NCI-H2227 treated with DMSO at 0.1 percent for 48 hours (cell line): ENCODE measurements around the gene ADARB2.

ENCODE experiments used
- DNase-seq: peaks from one replicate; lab custom pipeline; 2025; lab: John Stamatoyannopoulos, UW

The ADARB2 gene

DNA sequence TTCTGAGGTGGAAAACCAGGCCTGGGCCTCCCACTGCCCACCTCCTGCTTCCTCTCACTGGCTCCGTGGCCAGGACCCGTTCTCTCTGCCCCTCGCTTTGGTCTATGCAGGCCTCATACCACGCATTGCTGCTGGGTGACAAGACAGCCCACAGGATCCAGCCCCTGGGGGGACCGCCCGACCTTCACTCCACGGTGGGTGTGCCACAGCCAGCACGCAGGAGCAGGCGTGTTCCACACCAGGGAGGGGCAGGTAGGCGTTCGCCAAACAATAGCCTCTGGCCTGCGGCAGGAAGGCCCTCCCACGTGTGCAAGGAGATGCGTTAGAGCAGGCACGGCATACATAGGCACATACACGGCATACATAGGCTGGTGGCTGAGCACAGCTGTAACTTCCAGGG lies 447.7 kb downstream of the ADARB2 start:
- no peak for DNase-seq

DNA sequence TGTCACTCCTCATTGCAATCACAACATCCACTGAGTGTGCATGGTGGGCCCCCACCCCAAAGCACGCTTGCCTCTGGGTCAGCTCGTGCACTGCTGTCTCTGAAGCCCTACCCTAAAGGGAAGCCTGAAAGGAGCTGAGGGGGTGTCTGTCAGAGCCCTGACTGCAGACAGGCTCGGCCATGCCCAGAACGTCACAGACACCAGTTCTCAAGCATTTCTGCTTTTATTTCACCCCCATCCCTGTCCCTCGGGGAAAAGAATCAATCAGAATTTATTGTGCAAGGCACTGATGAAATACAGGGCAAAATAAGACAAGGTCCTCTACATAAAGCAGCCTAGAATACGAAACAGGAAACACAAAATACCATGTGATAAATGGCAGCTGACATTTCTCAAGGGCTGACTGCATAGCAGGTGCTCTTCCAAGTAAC lies 449.3 kb downstream of the ADARB2 start:
- DNase-seq: no peak

DNA sequence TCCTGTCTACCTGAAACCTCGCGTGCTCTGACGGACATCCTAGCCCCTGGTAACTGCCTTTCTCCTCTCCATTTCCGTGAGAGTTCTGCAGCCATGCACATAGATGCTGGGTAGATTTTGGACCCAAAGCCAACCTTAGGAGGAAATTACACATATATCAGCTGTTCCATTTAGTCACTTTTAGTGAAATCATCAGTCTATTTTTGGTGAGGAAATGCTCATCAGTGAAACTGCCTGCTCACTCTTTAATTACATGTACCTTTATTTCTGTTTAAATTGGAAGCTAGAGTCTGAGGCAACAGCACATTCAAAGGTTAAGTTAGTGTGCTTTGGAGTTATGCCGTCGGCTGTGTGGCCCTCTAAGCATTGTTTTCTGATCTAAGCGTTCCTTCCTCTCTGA lies 449.8 kb downstream of the ADARB2 start:
- DNase-seq: no peak

DNA sequence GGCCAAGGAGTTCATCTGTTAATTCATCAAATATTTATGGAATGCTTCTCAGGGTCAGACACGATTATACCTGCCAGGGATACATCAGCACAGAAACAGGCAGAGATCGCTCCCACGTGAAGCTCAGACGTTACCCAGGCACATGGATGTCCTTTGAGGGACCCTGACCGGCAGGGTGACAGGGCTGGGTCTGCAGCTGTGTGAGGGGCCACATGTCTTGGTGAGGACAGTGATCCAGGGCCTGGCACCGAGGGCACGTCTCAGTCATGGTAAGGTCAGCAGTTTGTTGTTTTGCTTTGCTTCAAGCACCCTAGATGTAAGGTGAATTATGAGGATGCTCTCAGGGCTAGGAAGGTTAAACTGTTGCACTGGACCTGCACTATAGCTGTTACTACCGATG lies 453.2 kb downstream of the ADARB2 start:
- no peak for DNase-seq

DNA sequence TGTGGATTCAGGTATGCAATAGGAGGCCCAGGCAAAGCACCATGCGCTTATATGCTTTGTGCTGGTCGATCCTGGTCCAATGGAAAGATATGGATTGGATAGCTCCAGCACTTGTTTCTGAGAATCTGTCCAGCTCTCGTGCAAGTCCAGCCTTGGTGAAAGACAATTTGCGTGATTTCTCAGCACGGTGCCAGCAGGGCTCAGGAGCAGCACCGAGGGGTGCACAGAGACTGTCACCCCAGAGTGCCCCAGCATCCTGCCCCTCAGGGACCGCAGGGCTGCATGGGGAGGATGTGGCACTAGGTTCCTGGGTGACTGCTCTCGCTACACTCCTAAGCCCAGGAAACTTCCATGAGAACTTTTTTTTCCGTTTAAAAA lies 455.9 kb downstream of the ADARB2 start:
- no peak for DNase-seq

DNA sequence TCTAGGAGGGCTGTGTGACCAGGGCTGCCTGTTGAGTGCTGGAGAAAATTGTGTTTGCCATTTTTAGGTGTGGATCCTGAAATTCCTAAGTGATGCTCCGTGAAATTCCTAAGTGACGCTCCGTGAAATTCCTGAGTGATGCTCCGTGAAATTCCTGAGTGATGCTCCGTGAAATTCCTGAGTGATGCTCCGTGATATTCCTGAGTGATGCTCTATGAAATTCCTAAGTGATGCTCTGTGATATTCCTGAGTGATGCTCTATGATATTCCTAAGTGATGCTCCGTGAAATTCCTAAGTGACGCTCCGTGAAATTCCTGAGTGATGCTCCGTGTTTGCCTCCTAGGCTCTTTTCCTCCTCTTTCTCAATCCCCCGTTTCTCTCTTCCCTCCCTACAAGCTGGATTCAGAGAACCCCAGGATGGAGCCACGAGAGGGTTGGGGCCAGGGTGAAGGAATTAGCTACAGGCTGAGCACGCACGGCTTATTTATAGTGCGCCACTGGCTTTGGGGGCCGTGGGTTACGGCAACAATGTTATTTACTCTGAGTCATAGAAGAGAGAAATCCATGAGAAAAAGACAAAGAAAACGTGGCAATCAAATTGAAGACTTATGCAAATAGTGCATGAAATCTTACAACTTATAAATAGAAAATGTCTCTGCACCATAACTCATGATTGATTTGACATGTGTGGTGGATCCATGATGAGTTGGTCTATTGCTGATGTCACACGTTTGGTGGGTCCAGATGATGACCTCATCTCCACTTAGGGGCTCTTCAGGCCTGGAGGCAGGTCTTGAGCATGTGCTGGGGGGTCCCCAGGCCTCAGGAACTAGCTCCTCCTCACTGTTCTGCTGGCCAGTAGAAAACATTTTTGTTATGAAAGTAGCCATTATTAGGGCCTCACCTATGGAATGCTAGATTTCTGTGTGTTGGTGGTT lies 456.6 kb downstream of the ADARB2 start:
- DNase-seq: no peak

DNA sequence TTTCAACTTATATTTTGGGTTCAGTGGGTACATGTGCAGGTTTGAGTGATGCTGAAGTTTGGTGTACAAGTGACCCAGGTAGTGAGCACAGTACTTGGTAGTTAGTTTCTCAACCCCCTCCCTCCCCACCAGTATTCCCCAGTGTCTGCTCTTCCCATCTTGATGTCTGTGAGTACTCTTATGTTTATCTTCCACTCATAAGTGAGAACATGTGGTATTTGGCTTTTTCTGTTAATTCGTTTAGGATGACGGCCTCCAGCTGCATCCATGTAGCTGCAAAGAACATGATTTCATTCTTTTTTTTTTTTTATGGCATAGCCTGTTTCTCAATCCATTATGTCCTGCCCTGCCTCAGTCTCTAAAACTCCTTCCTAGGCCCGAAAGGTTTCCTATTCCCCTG lies 459.0 kb downstream of the ADARB2 start:
- DNase-seq: no peak

DNA sequence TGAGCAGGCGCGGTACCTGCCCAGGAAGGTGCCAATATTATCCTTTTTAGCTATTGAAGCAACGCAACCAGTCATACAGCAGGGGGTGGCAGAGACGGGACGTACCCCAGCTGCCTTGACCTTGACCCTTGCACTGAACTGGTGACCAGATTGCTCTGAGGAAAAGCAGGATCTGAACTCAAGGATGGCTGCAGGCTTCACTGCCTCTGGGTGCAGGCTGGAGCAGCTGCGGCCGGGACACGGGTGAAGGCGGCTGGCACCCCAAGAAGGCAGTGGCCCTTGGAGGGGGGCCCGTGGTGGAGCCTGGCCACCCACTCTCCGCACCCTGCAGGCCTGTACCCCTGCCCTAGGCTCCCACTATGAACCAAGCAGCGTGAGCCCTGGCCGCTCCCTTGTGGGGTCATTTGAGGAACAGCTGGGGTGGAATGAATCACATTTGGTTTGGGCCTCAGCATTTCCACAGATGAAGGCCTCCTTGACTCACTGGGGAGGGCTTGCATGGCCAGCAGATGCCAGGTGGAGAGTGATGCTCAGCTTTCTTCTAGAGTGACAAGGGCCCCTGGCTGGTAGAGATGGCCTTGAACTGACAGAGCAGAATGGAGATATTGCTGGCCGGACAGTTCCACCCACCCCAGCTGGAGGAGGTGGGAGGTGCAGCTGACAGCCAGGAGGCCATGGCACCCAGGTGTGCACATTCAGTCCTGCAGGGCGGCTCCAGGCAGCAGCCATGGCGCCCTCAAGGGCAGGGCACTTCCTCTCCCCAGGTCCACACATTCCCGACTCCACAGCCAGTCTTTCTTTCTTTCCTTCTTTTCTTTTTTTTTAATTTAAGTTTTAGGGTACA lies 462.4 kb downstream of the ADARB2 start:
- no peak for DNase-seq

DNA sequence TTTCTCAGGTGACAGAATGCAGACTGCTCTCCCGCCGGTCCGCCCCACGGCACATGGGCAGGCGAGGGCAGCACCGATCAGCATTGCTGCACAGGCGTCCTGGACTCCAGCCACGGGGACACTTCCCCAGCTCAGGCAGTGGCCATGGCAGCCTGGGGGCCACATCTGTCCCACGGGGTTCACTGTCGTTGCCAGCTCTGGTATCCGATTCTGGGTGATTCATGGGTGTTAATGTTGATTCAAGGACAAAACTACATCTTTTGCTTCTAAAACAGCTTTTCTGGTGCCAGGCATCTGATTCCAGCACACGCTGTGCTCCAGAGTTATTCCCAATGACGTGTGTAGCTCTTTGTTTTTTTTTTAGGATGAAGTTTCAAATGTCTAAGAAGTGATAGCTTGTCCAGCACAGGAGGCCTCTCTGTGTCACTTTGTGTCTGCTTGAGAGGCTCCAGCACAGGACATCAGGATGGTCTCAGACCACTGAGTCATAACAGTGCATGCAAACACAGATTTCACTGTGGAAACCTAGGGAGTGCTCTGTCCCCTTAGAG lies 463.1 kb downstream of the ADARB2 start:
- DNase-seq: no peak

DNA sequence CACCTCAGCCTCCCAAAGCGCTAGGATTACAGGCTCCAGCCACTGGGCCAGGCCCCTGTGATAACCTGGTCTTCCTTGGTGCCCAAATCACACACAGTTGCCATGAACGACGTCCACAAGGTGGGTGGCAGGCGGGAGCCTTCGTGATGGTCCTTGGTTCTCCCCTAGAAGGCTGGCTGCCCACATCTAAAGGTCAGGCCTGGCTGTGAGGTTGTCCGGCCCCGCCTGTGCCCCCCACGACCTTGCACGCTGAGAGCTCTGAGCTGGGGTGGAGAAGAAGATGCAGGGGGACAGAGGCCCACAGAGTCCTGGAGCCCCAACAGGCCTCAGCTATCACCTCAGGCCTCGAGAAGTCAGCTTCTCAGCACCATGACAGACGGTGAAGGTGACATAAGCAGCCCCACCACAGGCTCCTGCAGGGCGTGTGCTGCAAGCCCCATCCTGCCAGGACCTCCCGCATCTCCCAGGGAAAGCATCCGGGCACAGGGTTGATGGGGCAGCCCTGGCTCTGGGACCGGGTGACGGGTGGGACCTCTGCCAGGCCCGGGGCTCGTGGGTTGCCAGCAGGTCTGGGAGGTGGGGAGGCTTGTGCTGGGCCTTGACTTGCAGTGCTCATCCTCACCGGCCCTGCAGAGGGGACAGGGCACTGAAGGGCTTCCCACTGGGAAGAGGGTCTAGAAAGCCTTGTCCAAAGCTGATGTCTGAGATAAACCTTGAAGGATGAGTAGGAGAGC lies 463.8 kb downstream of the ADARB2 start:
- DNase-seq: no peak

DNA sequence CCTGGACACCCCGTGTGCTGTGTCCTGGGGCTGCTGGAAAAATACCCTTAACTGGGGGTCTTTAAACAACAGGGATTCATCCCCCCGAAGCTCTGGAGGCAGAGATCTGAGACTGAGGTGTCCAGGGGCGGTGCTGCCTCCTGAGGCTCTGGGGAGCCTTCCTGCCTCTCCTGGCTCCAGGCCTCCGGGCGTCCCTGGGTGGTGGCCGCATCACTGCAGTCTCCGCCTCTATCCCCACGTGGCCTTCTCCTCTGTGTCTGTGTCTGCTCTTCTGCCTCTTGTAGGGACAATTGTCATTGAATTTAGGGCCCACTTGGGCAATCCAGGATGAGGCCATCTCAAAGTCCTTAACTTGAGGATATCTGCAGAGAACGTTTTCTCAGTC lies 464.6 kb downstream of the ADARB2 start:
- DNase-seq: no peak

DNA sequence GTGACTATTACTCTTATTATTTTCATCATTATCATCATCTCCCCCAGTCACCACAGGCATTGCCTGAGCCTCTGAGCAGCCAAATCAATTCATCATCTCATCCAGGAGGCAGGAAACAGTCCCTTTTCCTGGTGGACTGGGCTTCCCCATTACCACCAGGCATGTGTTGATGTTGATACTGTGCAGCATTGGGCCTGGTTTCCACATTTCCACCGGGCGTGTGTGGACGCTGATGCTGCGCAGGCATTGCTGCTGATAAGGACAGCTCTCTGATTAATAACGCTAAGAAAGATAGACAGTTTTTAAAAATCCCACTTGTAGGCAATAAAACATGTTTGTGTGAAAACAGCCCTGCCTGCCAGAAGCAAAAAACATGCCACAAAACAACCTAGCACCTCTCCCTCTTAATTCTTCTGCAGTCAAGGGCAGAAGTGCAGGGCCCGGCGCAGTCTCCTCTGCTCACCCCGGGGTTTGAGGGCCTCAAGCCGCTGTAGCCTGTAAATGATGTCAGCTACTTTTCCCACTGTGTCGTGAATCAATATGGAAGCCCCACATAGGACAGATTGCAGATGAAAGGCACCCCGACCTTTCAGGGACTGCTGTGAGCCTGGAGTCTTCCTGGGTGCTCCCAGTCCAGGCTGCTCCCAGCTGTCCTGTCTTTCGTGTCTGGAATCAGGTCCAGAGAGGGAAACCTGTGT lies 465.1 kb downstream of the ADARB2 start:
- DNase-seq: no peak

DNA sequence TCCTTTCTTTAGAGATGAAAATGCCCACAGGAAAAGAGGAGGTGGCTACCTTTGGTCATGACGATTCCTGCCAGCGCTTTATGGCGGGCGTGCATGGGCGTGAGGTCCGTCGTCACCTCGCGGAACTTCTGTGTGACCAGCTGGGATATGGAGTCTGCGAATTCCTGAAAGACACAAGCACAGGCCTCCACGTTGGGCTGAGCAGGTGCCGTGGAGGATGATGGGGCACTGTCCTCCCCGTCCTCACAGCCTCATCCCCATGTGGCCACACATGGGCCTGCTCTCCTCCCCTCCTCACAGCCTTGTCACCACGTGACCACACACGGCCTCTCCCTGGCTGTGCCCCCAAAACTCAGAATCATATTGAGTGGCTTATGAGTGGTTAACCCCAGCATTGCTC lies 466.4 kb downstream of the ADARB2 start:
- DNase-seq: no peak

DNA sequence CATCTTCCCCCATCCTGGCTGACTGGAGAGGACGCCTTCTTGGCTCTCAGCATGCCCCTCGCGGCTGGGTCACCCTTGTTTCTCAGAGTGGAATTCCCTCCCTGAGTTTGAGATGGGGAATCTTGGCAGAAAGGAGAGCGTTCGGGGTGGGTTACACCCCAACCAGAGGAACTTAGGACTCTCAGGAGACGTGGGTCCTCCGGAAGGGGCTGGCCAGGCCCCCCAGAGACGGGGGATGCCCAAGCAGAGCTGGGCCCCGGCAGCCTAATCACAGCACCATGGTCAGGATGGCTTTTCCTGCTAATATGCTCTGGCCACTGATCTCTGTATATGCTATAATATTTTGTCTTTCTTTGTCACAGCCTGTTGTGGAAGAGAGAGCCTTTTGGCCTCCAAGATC lies 466.8 kb downstream of the ADARB2 start:
- no peak for DNase-seq

DNA sequence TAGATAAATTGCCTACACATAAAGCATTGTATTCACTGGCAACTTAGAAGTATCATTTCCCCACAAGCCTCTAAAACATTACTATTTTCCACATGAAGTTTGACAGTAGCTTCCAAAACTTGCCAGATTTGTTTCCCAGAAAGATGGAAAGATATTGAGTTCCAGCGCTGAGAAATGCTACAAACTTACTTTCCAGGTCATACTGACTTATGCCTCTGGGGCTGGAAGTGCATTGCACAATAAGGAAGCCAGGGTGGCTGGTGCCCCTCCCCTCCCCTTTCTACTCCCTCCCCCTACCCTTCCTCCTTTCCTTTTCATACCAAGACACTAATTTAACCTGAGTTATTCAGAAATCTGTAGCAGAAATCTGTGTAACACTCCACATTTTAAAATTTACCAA lies 468.5 kb downstream of the ADARB2 start:
- no peak for DNase-seq

DNA sequence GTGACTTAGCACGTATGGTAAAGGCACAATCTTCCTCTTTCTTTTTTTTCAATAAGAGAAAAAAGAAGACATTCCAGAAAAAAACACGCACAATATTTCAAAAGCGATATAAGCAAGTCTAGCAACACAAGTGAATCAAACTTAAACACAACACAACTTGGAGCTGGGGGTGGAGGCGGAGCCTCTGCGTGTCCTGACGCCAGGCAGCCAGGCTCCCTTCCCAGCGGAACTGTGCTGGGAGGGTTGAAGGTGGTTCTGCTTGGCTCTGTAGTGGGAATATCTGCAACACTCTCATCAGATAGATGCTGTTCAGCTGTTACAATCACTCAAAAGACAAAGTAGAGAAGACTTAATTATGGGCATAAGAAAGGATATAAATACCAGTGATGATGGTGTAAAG lies 469.8 kb downstream of the ADARB2 start:
- DNase-seq: no peak

DNA sequence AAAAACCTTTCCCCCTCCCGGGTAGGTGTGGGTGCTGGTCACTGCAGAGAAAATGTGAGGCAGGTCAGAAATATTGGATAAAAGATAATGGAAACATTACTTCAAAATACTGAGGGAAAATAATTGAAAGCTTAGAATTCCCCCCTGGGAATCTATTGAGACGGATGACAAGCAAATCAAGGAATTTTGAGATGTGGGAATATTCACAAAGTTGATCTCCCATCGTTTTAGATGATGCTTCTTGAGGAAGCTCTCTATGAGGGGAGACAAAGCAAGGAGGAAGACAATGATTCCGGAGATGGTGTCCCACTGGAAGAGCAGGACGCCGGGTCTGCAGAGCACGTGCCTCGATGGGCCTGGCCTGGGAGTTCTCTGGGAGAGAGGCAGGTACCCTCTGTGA lies 470.2 kb downstream of the ADARB2 start:
- DNase-seq: no peak

DNA sequence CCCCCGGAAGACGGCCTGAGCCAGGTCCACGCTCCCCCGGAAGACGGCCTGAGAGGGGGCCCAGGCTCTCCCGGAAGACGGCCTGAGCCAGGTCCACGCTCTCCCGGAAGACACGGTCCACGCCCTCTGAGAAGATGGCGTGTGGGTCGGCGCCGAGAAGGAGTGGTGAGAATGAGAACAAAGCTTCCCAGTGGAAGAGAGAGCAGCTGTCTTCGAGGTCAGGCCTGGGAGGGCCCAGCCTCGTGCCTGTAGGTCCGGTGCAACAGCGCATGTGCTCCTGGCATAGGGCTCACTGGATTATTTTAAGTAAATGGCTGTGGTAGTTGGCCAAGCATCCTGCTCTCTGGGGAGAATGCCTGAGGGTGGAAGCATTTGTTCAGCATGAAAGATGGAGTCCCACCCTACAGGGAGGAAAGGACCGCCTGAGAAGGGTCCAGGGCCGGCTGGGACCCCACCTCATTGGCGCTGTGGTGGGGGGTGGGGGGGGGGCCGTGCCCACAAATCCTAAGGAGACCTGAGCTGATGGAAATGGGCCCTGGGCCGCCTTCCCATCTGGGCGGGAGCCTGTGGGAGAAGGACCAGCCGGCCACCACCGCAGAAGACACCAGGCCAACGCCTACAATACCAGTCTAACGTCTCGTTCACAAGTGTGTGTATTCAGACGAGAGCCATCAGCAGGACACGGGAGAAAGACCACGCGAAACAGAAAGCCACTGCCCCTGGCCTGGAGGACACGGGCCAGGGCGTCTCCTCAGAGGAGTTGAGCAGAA lies 471.1 kb downstream of the ADARB2 start:
- DNase-seq: no peak

DNA sequence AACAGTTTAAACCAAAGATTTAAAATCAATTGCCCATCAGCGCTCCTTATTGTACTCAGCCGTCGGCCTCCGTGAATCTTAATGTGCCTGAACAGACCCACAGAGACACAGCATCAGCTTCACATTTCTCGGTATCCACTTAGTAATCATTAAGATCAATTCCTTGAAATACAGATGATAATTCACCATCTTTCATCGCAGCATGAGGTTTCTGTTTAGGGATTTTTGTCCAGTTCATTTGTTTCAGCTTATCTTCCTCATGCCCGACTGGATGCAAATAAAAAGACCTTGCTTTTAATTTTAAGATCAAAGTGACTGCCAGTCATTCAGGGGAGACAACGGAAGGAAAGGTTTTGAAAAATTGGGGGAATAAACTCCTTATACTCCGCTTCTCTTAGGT lies 473.3 kb downstream of the ADARB2 start:
- DNase-seq: no peak

DNA sequence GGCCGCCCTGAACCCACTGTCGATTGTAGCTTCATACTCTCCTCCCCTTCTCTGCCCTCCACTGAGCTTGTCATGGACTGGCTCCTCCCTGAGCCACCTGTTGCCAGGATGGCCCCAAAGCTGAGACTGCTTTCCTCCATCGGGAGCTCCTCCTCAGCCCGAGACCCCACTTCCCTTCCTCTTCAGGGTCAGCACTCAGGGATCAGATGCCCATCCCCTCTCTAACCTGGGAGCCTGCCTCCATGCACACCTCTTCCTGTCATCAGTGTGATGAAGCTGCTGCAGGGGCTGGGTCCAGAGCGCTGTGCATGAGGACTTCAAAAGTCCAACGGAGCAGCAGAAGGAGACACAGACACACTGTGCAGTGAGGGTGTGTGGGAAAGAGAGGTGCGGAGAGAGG lies 480.1 kb downstream of the ADARB2 start:
- no peak for DNase-seq

DNA sequence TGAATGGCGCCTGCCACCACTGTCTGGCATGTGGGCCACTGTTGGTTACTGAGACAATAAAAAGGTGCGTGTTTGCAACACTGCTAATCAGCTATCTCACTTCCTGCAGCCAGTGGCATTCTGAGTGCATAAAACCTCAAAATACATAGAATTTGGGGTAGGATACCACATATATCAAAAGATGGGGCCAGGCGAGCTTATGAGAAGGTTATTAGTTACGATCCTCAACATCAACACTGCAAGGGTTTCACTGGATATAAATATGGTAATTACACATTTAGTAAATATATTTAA lies 480.9 kb downstream of the ADARB2 start:
- DNase-seq: no peak
